Keratinocyte (primary cell): ENCODE measurements around the gene AGRN.

Experiments
- EZH2 ChIP-seq: IDR thresholded peaks from one replicate; pipeline ENCODE4 v1.6.1; 2012; ENCODE audit warnings: inconsistent platforms, mild to moderate bottlenecking, low read length, moderate library complexity
- TF ChIP-seq, protein P1 (sequence below), 3 experiments: IDR thresholded peaks in 1 of 3; conservative IDR thresholded peaks in 1 of 3; optimal IDR thresholded peaks in 1 of 3; 2 replicates in 2 of 3; 3 replicates in 1 of 3; pipeline versions ENCODE3 to v1.5.1; 2011; ENCODE audit warnings: low read length in 3 of 3, mild to moderate bottlenecking in 3 of 3, moderate library complexity in 2 of 3, control low read depth in 1 of 3, inconsistent platforms in 1 of 3; ENCODE audit not compliant: insufficient read depth in 2 of 3; ENCODE audit errors: extremely low read depth in 1 of 3

DNA sequence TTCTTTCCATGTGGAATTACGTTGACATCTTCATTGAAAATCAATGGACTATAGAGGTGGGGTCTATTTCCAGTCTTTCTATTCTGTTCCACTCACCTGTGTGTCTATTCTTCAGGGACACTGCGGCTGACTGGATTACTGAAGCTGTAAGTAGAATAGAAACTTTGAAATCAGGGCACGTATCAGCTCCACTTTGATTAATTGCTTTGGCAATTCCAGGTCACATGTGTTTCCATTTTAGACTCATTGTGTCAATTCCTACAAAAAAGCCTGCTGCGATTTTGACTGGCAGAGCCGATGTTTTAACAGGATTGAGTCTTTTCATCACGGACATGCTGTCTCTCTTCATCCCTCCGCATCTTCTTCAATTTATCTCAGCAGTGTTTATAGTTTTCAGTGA, 75.1 kb downstream of the AGRN start:
- TF ChIP-seq, protein P1, sequence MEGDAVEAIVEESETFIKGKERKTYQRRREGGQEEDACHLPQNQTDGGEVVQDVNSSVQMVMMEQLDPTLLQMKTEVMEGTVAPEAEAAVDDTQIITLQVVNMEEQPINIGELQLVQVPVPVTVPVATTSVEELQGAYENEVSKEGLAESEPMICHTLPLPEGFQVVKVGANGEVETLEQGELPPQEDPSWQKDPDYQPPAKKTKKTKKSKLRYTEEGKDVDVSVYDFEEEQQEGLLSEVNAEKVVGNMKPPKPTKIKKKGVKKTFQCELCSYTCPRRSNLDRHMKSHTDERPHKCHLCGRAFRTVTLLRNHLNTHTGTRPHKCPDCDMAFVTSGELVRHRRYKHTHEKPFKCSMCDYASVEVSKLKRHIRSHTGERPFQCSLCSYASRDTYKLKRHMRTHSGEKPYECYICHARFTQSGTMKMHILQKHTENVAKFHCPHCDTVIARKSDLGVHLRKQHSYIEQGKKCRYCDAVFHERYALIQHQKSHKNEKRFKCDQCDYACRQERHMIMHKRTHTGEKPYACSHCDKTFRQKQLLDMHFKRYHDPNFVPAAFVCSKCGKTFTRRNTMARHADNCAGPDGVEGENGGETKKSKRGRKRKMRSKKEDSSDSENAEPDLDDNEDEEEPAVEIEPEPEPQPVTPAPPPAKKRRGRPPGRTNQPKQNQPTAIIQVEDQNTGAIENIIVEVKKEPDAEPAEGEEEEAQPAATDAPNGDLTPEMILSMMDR (optimal IDR thresholded peaks at IDR 0.05 in 1 of 3, IDR thresholded peaks at IDR 0.05 in 1 of 3, conservative IDR thresholded peaks at IDR 0.05 in 1 of 3; ENCODE audit: extremely low read depth in 1 of 3, insufficient read depth in 2 of 3, low read length in 3 of 3), result no peak
- TF ChIP-seq EZH2, result no peak
